Measurements from ENCODE around the gene MEIOSIN. TPM values are rescaled to one million over a fixed set of nuclear protein-coding genes. Genes with fewer than 3 reads are reported as not detected.
A peak's percentile ranks its signal among the peaks of the same experiment; 100 is the strongest.

Gene MEIOSIN
- total and polyA plus RNA-seq, 2 of the 13 experiments (the other 11 are each of a cell fraction or from before 2014, with no cell fraction given): not detected

DNA sequence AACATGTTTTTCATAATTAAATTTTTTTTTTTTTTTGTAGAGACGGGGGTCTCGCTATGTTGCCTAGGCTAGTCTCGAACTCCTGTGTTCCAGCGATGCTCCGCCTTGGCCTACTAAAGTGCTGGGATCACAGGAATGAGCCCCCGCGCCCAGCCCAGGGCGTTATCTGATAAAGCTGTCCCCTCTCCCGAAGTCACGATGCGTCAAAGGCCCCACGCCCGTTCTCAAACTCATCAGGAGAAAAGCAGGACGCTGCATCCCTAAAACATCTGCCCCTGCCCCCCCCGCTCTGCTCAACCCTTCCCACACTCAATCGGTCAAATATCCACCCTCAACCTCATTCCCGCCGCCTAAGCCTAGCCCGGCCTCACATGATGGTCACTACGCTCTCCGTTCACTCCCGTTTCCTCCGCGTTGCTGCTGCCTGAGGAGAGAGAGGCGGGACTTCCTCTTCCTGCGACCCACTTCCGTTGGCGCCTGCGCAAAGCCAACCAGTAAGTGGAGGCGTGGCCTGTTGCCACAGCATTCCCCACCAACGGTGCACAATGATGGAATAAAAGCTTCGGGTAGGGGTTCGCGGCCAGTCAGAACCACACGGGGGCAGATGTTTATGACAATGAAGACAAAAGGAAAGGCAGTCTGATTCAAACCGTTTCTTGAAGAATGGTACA, 41.6 kb upstream of the MEIOSIN start, which contains the start of gene SNRPD2 (continued):
- TF ChIP-seq, protein P1, sequence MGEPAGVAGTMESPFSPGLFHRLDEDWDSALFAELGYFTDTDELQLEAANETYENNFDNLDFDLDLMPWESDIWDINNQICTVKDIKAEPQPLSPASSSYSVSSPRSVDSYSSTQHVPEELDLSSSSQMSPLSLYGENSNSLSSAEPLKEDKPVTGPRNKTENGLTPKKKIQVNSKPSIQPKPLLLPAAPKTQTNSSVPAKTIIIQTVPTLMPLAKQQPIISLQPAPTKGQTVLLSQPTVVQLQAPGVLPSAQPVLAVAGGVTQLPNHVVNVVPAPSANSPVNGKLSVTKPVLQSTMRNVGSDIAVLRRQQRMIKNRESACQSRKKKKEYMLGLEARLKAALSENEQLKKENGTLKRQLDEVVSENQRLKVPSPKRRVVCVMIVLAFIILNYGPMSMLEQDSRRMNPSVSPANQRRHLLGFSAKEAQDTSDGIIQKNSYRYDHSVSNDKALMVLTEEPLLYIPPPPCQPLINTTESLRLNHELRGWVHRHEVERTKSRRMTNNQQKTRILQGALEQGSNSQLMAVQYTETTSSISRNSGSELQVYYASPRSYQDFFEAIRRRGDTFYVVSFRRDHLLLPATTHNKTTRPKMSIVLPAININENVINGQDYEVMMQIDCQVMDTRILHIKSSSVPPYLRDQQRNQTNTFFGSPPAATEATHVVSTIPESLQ (CRISPR knock-in tag; conservative IDR thresholded peaks at IDR 0.05): no peak
- TF ChIP-seq U2AF1 (optimal IDR thresholded peaks at IDR 0.05; ENCODE audit: low read depth, low read length) (no peak), GFI1 (CRISPR knock-in tag; IDR thresholded peaks at IDR 0.05; ENCODE audit: borderline replicate concordance) (0 out of 2 replicates have a peak, but pooled peaks have one; percentile 50), DNMT1 (CRISPR knock-in tag; IDR thresholded peaks at IDR 0.05) (no peak), MXI1 (IDR thresholded peaks at IDR 0.05; ENCODE audit: borderline replicate concordance, low read depth, low read length) (peak; percentile 83; the same call in 2 of the 3 replicates), SNRNP70 (IDR thresholded peaks at IDR 0.05; ENCODE audit: low read depth, low read length) (no peak), ZSCAN31 (CRISPR knock-in tag; IDR thresholded peaks at IDR 0.05; ENCODE audit: low read depth) (0 out of 2 replicates have a peak, but pooled peaks have one; percentile 29), TBL1XR1 (IDR thresholded peaks at IDR 0.05; ENCODE audit: borderline replicate concordance, low read length, partially characterized antibody) (no peak), ZFP1 (CRISPR knock-in tag; IDR thresholded peaks at IDR 0.05) (no peak), KDM5A (IDR thresholded peaks at IDR 0.05; ENCODE audit: borderline replicate concordance, low read length) (peak; percentile 96), KLF12 (CRISPR knock-in tag; IDR thresholded peaks at IDR 0.05; ENCODE audit: borderline replicate concordance) (no peak), RFX5 (IDR thresholded peaks at IDR 0.05; ENCODE audit: low read depth, low read length) (no peak)
- TF ChIP-seq, protein P2, sequence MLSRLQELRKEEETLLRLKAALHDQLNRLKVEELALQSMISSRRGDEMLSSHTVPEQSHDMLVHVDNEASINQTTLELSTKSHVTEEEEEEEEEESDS (CRISPR knock-in tag; IDR thresholded peaks at IDR 0.05; ENCODE audit: borderline replicate concordance): no peak; the same call in 1 of the 2 replicates
- TF ChIP-seq, protein P3, sequence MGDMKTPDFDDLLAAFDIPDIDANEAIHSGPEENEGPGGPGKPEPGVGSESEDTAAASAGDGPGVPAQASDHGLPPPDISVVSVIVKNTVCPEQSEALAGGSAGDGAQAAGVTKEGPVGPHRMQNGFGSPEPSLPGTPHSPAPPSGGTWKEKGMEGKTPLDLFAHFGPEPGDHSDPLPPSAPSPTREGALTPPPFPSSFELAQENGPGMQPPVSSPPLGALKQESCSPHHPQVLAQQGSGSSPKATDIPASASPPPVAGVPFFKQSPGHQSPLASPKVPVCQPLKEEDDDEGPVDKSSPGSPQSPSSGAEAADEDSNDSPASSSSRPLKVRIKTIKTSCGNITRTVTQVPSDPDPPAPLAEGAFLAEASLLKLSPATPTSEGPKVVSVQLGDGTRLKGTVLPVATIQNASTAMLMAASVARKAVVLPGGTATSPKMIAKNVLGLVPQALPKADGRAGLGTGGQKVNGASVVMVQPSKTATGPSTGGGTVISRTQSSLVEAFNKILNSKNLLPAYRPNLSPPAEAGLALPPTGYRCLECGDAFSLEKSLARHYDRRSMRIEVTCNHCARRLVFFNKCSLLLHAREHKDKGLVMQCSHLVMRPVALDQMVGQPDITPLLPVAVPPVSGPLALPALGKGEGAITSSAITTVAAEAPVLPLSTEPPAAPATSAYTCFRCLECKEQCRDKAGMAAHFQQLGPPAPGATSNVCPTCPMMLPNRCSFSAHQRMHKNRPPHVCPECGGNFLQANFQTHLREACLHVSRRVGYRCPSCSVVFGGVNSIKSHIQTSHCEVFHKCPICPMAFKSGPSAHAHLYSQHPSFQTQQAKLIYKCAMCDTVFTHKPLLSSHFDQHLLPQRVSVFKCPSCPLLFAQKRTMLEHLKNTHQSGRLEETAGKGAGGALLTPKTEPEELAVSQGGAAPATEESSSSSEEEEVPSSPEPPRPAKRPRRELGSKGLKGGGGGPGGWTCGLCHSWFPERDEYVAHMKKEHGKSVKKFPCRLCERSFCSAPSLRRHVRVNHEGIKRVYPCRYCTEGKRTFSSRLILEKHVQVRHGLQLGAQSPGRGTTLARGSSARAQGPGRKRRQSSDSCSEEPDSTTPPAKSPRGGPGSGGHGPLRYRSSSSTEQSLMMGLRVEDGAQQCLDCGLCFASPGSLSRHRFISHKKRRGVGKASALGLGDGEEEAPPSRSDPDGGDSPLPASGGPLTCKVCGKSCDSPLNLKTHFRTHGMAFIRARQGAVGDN (CRISPR knock-in tag; IDR thresholded peaks at IDR 0.05): peak; percentile 73
- TF ChIP-seq, protein P4, sequence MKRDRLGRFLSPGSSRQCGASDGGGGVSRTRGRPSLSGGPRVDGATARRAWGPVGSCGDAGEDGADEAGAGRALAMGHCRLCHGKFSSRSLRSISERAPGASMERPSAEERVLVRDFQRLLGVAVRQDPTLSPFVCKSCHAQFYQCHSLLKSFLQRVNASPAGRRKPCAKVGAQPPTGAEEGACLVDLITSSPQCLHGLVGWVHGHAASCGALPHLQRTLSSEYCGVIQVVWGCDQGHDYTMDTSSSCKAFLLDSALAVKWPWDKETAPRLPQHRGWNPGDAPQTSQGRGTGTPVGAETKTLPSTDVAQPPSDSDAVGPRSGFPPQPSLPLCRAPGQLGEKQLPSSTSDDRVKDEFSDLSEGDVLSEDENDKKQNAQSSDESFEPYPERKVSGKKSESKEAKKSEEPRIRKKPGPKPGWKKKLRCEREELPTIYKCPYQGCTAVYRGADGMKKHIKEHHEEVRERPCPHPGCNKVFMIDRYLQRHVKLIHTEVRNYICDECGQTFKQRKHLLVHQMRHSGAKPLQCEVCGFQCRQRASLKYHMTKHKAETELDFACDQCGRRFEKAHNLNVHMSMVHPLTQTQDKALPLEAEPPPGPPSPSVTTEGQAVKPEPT (CRISPR knock-in tag; IDR thresholded peaks at IDR 0.05; ENCODE audit: low read depth): peak; percentile 23; the same call in 1 of the 2 replicates
- TF ChIP-seq, protein P5, sequence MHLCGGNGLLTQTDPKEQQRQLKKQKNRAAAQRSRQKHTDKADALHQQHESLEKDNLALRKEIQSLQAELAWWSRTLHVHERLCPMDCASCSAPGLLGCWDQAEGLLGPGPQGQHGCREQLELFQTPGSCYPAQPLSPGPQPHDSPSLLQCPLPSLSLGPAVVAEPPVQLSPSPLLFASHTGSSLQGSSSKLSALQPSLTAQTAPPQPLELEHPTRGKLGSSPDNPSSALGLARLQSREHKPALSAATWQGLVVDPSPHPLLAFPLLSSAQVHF (CRISPR knock-in tag; IDR thresholded peaks at IDR 0.05): no peak
- TF ChIP-seq, protein P6, sequence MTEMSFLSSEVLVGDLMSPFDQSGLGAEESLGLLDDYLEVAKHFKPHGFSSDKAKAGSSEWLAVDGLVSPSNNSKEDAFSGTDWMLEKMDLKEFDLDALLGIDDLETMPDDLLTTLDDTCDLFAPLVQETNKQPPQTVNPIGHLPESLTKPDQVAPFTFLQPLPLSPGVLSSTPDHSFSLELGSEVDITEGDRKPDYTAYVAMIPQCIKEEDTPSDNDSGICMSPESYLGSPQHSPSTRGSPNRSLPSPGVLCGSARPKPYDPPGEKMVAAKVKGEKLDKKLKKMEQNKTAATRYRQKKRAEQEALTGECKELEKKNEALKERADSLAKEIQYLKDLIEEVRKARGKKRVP (CRISPR knock-in tag; IDR thresholded peaks at IDR 0.05): no peak

Data from HepG2 (cell line).